CD4-positive, alpha-beta T cell treated with Interleukin-1 beta for 1 hour (primary cell): ENCODE results near the gene OR10H5.

Source experiments
- DNase-seq, 2 donors: peaks; one replicate each; pipeline ENCODE4 v3.0.0-alpha.2; 2020 to 2022

Gene OR10H5

GRCh38 chr19:15850385-15850784 lies 62.9 kb downstream of the OR10H5 start:
- no peak for DNase-seq
